Uterus (tissue), 2 donors: Measurements from ENCODE around the gene CPLANE2.

ENCODE experiments used
- CTCF ChIP-seq, 4 experiments: fragments of 200-600 bp in 2 of 4; fragments of 450-650 bp in 2 of 4; sonication (generic) in 2 of 4; IDR thresholded peaks; one replicate each; pipeline ENCODE4 v1.5.1; 2016 to 2019; ENCODE audit warnings: antibody characterized with exemption in 4 of 4, mild to moderate bottlenecking in 2 of 4, moderate library complexity in 1 of 4
- POLR2A ChIP-seq, 2 donors: fragments of 450-650 bp; IDR thresholded peaks; one replicate each; pipeline ENCODE4 v1.6.1; 2016; ENCODE audit warnings: antibody characterized with exemption in 2 of 2, mild to moderate bottlenecking in 1 of 2, moderate library complexity in 1 of 2

GRCh38 chr1:16212251-16212961 lies 24.6 kb downstream of the CPLANE2 start, which contains the start of gene ARHGEF19:
- TF ChIP-seq CTCF (IDR thresholded peaks at IDR 0.05) (no peak), POLR2A (IDR thresholded peaks at IDR 0.05) (no peak)
